Kidney (tissue), 14 donors: Measurements from ENCODE around the gene NLRP7. TPM values are rescaled to one million over a fixed set of nuclear protein-coding genes. Genes with fewer than 3 reads are reported as not detected.
"Not testable (repeated sequence)": the region's sequence is repeated elsewhere in the genome, so short reads cannot be mapped to it uniquely, and the experiment has no call there.

ENCODE experiments used
- DNase-seq, 5 donors: peaks; one replicate each; pipeline ENCODE4 v3.0.0-alpha.2; 2013 to 2020
- FAIRE-seq: peaks from 2 replicates; lab custom pipeline; 2012; peaks lifted over from hg19 to GRCh38; lab: Jason Lieb, UNC
- H3K27ac ChIP-seq, 2 donors: one replicate each; pipeline ENCODE4 v1.7.0; 2013; ENCODE audit warnings: low read depth in 2 of 2, low read length in 2 of 2, inconsistent platforms in 1 of 2
- H3K27me3 ChIP-seq: one replicate; pipeline ENCODE4 v1.7.1; 2013; ENCODE audit warnings: low read length, inconsistent platforms; ENCODE audit not compliant: control insufficient read depth, insufficient read depth
- H3K36me3 ChIP-seq, 3 donors: one replicate each; pipeline versions ENCODE4 v1.7.0 to v1.7.1; 2013; ENCODE audit warnings: low read length in 3 of 3, control low read depth in 1 of 3, inconsistent platforms in 1 of 3; ENCODE audit not compliant: insufficient read depth in 3 of 3, control insufficient read depth in 2 of 3
- H3K4me1 ChIP-seq, 3 donors: one replicate each; pipeline versions ENCODE4 v1.7.0 to v1.7.1; 2013; ENCODE audit warnings: low read length in 3 of 3, inconsistent platforms in 1 of 3, low read depth in 1 of 3; ENCODE audit not compliant: control insufficient read depth in 2 of 3, insufficient read depth in 2 of 3
- H3K4me3 ChIP-seq, 3 donors: one replicate each; pipeline versions ENCODE4 v1.7.0 to v1.8.1; 2013; ENCODE audit warnings: low read length in 3 of 3, control low read depth in 1 of 3, inconsistent platforms in 1 of 3
- H3K9ac ChIP-seq, 3 donors: one replicate each; pipeline versions ENCODE4 v1.7.0 to v1.7.1; 2013; ENCODE audit warnings: low read length in 3 of 3, control low read depth in 1 of 3, inconsistent platforms in 1 of 3
- H3K9me3 ChIP-seq, 3 donors: one replicate each; pipeline versions ENCODE4 v1.7.0 to v1.7.1; 2013; ENCODE audit warnings: low read length in 3 of 3, control low read depth in 1 of 3, inconsistent platforms in 1 of 3; ENCODE audit not compliant: control insufficient read depth in 2 of 3, insufficient read depth in 1 of 3
- CTCF ChIP-seq: IDR thresholded peaks from 3 replicates; pipeline ENCODE4 v1.5.1; 2012; ENCODE audit warnings: mild to moderate bottlenecking, moderate library complexity, borderline replicate concordance; ENCODE audit not compliant: insufficient read depth; ENCODE audit errors: extremely low read depth
- intact Hi-C: fragments of 100-400 bp; cut with DNase I; formaldehyde crosslinking; loops from one replicate; pipeline ENCODE4 v1.11.1; 2022
- polyA plus RNA-seq: library from polyadenylated mRNA; stranded (reverse); fragments of 350-450 nt; fragmentation: Illumina TruSeq; extraction: RNeasy Lipid Tissue Mini Kit (QIAGEN cat#74804); gene quantifications from one replicate; pipeline ENCODE4 v1.2.3, GENCODE V29; 2014; ENCODE audit warnings: low read depth, low replicate concordance; ENCODE audit not compliant: insufficient read depth
- total RNA-seq: library from RNA; stranded (reverse); fragmentation: NEBNext Ultra II Directional; extraction: Animal tissue kit (Norgen Biotek cat#: 25700); gene quantifications from one replicate; pipeline ENCODE4 v1.2.1, GENCODE V29; 2021
- donor health status: control.
- donor health status: control.
- donor health status: control.
- donor health status: control.
- donor health status: control.
- donor health status: DM: yes; HTN: yes; CAD: no.
- donor health status: Normal renal cell carcinoma (clear cell type).

The NLRP7 gene
- total and polyA plus RNA-seq, 2 donors from 2014 or later, result 0.16 TPM; not detected in 1

DNA sequence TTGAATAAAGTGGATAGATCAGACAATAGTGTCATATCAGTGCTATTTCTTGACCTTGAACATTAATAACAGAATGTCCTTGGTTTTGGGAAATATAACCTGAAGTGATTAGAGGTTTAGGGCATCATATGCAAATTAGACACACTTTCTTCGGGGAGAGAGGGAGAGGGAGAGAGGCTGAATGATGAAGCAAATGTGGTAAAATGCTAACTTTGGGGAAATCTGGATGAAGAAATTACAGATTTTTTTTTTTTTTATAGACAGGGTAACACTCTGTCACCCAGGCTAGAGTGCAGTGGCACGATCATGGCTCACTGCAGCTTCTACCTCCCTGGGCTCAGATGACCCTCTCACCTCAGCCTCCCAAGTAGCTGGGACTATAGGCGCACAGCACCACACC, 45.3 kb downstream of the NLRP7 start:
- Histone ChIP-seq H3K4me3 (no peak overlapping the region), H3K36me3 (no peaks in the 10 kb centered on the region), H3K9ac (no peak overlapping the region), H3K27me3 (no peaks in the 10 kb centered on the region), H3K27ac (no peak overlapping the region), H3K4me1 (no peaks in the 10 kb centered on the region), H3K9me3 (no peaks in the 10 kb centered on the region)
- TF ChIP-seq CTCF, result no peak
- FAIRE-seq, result no peak
- no peak for DNase-seq
- intact Hi-C loops, result no loop called here

DNA sequence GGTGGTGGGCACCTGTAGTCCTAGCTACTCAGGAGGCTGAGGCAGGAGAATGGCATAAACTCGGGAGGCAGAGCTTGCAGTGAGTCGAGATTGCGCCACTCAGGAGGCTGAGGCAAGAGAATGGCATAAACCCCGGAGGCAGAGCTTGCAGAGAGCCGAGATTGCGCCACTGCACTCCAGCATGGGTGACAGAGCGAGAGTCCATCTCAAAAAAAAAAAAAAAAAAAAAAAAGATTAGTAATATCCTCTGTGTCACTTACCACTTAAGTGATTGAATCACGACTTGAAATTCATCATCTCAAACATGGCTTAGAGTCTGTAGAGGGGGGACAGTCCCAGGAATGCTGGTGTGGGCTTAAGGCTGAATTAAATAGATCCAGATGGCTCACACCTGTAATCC, 46.2 kb downstream of the NLRP7 start:
- H3K27ac ChIP-seq, H3K4me1 ChIP-seq, H3K9me3 ChIP-seq, H3K9ac ChIP-seq, FAIRE-seq, intact Hi-C loops, DNase-seq, H3K4me3 ChIP-seq, H3K36me3 ChIP-seq, H3K27me3 ChIP-seq: not testable (repeated sequence)

- H3K9ac ChIP-seq, H3K9me3 ChIP-seq, H3K4me1 ChIP-seq, H3K36me3 ChIP-seq, H3K27ac ChIP-seq, H3K4me3 ChIP-seq, H3K27me3 ChIP-seq, FAIRE-seq, intact Hi-C loops, DNase-seq: not testable (repeated sequence)
Observed at GRCh38 chr19:54899646-54900045, 47.7 kb downstream of the NLRP7 start.

DNA sequence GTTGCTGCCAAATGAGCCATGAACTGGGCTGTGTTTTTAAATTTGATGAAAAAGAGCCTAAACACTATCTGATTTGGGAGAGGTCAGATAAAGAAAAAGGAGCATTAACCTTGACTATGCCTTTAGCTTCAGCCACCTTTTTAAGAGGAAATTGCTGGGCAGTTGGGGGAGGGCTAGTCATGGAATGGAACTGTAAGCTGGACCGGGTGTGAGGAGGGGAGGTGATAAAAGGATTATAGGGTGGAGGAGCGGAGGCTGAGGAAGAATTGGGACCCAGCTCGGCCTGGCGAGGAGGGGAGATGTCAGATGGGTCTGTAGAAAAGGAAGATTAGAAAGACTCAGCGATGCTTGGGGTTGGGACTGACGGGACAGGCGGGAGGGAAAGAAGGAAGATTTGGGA, 48.6 kb downstream of the NLRP7 start:
- FAIRE-seq, H3K9me3 ChIP-seq, H3K27me3 ChIP-seq, intact Hi-C loops, H3K4me1 ChIP-seq, H3K27ac ChIP-seq, H3K36me3 ChIP-seq, H3K9ac ChIP-seq, DNase-seq, H3K4me3 ChIP-seq: not testable (repeated sequence)

DNA sequence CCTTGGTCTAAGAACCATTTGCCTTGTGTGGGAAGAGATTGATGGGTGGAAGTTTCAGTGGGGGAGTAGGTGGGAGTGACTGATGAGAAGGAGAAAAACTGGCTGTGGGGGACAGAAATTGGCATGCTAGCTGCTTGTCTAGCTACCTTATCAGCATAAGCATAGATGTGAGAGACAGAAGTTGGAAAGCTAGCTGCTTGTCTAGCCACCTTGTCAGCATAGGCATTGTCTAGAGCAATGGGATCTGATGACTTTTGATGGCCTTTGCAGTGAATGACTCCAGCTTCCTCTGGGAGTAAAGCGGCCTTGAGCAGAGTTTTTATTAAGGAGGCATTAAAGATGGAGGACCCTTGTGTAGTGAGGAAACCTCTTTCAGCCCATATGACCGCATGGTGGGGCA, 51.3 kb downstream of the NLRP7 start:
- H3K36me3 ChIP-seq, result no peaks in the 10 kb centered on the region
- no peak for FAIRE-seq

GRCh38 chr19:54894106-54894505, 53.2 kb downstream of the NLRP7 start:
- H3K4me1 ChIP-seq, H3K36me3 ChIP-seq, H3K27me3 ChIP-seq, H3K9ac ChIP-seq, intact Hi-C loops, H3K4me3 ChIP-seq, DNase-seq, H3K9me3 ChIP-seq, H3K27ac ChIP-seq, FAIRE-seq: not testable (repeated sequence)

More for the DNA sequence above, 51.3 kb downstream of the NLRP7 start:
- no peaks in the 10 kb centered on the region for H3K9me3 ChIP-seq
- DNase-seq, result no peak
- intact Hi-C loops, result no loop called here
- H3K4me3 ChIP-seq, result no peak overlapping the region
- H3K9ac ChIP-seq, result no peak overlapping the region
- H3K4me1 ChIP-seq, result no peaks in the 10 kb centered on the region
- no peak overlapping the region for H3K27ac ChIP-seq
- H3K27me3 ChIP-seq, result no peaks in the 10 kb centered on the region
- TF ChIP-seq CTCF, result no peak
